ENCODE data around the gene HEPACAM. TPM values are rescaled to one million over a fixed set of nuclear protein-coding genes. Genes with fewer than 3 reads are reported as not detected.
"Not testable (repeated sequence)": the region's sequence is repeated elsewhere in the genome, so short reads cannot be mapped to it uniquely, and the experiment has no call there.

The HEPACAM gene, protein sequence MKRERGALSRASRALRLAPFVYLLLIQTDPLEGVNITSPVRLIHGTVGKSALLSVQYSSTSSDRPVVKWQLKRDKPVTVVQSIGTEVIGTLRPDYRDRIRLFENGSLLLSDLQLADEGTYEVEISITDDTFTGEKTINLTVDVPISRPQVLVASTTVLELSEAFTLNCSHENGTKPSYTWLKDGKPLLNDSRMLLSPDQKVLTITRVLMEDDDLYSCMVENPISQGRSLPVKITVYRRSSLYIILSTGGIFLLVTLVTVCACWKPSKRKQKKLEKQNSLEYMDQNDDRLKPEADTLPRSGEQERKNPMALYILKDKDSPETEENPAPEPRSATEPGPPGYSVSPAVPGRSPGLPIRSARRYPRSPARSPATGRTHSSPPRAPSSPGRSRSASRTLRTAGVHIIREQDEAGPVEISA
- polyA plus RNA-seq (ENCODE audit: low read depth in 6 of 6): not detected

DNA sequence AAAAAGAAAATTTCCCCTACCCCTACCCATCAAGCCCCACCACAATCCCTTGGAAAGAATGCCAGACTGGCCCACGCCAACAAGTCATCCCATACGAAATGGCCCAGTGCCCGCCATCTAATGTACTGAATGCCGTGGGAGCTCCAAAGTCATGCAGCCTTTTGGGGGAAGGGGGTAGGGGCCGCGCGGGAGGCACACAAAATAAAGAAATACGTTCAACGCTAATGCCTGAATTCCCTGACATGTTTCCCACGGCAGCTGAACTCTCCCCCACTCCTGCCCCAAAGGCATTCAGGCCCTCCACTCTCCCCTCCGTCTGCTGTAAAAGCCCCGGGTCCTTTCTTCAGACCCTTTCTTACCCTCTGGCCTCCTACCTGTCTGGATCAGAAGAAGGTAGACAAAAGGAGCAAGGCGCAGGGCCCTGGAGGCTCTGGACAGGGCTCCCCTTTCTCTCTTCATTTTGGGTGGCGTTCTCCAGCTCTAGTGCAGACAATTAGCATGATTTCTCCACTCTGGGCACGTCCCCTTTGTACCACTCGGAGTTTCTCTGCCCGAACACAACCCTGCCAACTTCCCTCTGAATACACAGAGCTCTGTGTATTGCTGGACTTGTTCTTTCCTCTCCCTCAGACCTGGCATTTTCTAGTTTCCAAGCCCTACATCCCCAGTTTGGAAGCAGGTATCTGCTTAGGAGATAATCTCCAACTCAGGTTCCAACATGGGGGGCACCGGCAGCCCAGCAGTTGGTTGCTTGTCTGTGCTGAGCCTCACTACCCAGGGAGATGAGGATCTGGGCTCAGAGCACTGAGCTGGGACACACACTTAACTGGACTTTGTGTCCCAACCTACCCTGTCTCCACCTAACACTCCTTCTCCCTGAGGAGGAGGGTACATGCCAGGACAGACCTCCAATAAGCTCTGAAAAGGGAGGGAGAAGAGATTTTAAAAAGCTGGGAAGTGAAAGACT is at the start of gene HEPACAM:
Gene HEPACAM, minus strand, starts transcription at position 500 of the 967 bp plus-strand sequence. Its CDS starts 41 bp downstream, at position 459.
- Mint-ChIP-seq H3K4me3 (no peak within 1 kb of the TSS), H3K36me3 (no peaks in the 10 kb centered on the region), H3K27me3 (peaks cover 11 to 32% (median 15%) of the 10 kb centered on the region in 3 donors), H3K9me3 (peaks cover 0 to 4% (median 0%) of the 10 kb centered on the region in 7 donors), H3K27ac (no peak within 1 kb of the TSS), H3K4me1 (peaks cover 0 to 2% (median 0%) of the 10 kb centered on the region in 3 donors)
- DNase-seq (no peak), ATAC-seq (ENCODE audit: low read depth in 2 of 2) (no peak)

DNA sequence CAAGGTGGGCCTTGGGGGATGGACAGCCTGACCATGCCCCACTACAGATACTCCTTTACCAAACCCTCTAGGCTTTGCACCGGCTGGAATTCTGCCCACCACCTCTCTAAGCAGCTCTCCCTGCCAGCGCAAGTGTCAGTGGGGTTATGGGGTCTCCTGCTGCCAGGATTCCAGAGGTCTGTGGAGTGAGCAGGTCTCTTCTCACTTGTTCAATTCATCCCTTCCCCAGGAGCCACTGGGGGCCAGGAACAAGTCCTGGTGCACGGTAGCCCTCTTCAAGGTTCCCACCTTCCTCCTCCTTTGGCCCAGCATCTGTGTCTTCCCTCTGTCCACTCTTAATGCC is 48.6 kb upstream of the HEPACAM start:
- Mint-ChIP-seq H3K27ac (no peak overlapping the region), H3K27me3 (no peaks in the 10 kb centered on the region), H3K9me3 (peaks cover 6 to 42% (median 39%) of the 10 kb centered on the region in 7 donors), H3K4me3 (no peak overlapping the region), H3K4me1 (no peaks in the 10 kb centered on the region), H3K36me3 (peaks cover 30 to 32% of the 10 kb centered on the region in 2 donors)
- no peak for DNase-seq
- no peak for ATAC-seq (ENCODE audit: low read depth in 2 of 2)

DNA sequence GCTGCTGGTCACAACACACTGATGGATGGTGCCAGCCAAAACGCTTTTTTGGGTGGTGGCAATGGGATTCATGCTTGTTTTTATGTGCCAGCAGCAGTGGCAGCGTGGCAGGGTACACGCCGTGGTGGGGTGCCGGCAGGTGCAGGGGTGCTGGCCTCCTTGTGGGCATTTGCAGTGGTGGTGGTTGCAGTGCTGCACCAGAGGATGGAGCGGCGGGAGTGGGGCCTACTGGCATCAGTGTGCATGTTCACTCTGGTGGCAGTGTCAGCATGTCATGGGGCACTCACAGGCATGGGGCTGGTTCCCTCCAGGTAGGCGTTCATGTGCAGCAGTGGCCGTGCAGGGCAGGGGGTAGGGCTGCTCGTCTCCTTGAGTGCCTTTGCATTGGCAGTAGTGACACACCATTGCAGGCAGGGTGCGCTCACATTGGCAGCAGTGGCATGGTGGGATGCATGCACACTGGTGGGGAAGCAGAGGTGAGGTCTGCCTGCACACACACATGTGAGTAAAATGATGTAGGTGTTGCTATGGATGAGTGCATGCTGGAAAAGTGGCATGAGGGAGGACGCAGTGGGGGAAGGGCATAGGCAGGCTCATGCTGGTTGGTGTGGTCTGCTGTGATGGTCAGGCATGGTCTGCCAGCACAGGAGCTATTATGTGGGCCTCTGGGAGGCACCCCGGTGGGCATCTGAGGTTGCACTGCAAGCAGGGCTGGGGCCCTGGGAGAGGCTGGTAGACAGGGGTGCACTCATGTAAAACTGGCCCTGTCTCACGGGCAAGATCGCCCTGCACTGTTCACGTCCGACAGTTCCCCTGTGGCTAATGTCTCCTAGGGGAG is 48.0 kb upstream of the HEPACAM start:
- Mint-ChIP-seq H3K4me3 (peak overlapping the region in 1 of 8 donors; percentile 30), H3K27me3 (no peaks in the 10 kb centered on the region), H3K9me3 (peaks cover 6 to 45% (median 44%) of the 10 kb centered on the region in 7 donors), H3K36me3 (peaks cover 30 to 38% of the 10 kb centered on the region in 2 donors), H3K27ac (no peak overlapping the region), H3K4me1 (no peaks in the 10 kb centered on the region)
- DNase-seq (no peak), ATAC-seq (ENCODE audit: low read depth in 2 of 2) (no peak)

DNA sequence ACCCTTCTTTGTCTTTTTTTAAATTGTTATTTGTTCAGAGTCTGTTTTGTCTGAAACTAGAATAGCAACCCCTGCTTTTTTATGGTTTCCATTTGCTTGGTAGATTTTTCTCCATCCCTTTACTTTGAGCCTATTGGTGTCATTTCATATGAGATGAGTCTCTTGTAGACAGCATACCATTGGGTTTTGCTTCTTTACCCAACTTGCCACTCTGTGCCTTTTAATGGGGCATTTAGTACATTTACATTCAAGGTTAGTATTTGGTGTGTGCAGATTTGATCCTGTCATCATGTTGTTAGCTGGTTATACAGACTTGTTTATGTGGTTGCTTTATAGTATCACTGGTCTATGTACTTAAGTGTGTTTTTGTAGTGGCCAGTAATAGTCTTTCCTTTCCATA is 46.2 kb upstream of the HEPACAM start:
- Mint-ChIP-seq H3K4me1 (no peaks in the 10 kb centered on the region), H3K9me3 (peaks cover 6 to 54% (median 45%) of the 10 kb centered on the region in 7 donors), H3K4me3 (peak overlapping the region in 1 of 8 donors; percentile 11), H3K27me3 (no peaks in the 10 kb centered on the region), H3K27ac (no peak overlapping the region), H3K36me3 (peaks cover 30 to 48% of the 10 kb centered on the region in 2 donors)
- no peak for DNase-seq
- no peak for ATAC-seq (ENCODE audit: low read depth in 2 of 2)

DNA sequence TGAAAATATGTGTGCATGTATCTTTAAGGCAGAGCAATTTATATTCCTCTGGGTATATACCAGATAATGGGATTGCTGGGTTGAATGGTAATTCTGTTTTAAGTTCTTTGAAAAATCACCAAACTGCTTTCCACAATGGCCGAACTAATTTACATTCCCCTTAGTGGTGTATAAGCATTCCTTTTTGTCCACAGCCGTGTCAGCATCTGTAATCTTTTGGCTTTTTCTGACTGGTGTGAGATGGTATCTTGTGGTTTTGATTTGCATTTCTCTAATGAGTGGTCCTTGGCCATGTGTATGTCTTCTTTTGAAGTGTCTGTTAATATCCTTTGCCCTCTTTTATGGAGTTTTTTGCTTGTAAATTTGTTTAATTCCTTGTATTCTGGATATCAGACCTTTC is 42.5 kb upstream of the HEPACAM start:
- Mint-ChIP-seq H3K4me1 (no peaks in the 10 kb centered on the region), H3K9me3 (peaks cover 6 to 53% (median 42%) of the 10 kb centered on the region in 7 donors), H3K36me3 (peaks cover 30 to 47% of the 10 kb centered on the region in 2 donors), H3K27ac (no peak overlapping the region), H3K27me3 (no peaks in the 10 kb centered on the region), H3K4me3 (no peak overlapping the region)
- DNase-seq (no peak), ATAC-seq (ENCODE audit: low read depth in 2 of 2) (no peak)

DNA sequence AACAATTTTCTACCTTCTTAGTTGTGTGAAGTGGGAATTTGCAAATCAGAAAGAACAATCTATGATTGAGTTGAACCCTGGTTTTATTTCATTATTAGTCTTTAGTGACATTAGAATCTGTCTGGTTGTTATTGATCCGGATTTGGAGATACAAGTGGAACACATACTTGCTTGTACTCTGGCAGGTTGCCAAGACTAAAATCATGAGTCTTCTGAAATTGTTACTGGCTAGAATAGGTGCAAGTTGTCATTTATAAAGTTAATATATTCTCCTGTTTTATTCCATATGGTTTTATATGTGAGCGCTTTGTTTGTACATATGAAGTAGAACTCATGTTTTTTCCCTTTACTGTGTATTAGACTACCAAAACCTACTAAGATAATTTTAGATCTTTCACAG is 41.2 kb upstream of the HEPACAM start:
- DNase-seq (no peak), ATAC-seq (ENCODE audit: low read depth in 2 of 2) (no peak)
- no peaks in the 10 kb centered on the region for H3K4me1 Mint-ChIP-seq
- H3K4me3 Mint-ChIP-seq: no peak overlapping the region
- H3K27me3 Mint-ChIP-seq: no peaks in the 10 kb centered on the region
- no peak overlapping the region for H3K27ac Mint-ChIP-seq
- peaks cover 0 to 40% (median 29%) of the 10 kb centered on the region in 7 donors for H3K9me3 Mint-ChIP-seq
- peaks cover 17 to 34% of the 10 kb centered on the region in 2 donors for H3K36me3 Mint-ChIP-seq

DNA sequence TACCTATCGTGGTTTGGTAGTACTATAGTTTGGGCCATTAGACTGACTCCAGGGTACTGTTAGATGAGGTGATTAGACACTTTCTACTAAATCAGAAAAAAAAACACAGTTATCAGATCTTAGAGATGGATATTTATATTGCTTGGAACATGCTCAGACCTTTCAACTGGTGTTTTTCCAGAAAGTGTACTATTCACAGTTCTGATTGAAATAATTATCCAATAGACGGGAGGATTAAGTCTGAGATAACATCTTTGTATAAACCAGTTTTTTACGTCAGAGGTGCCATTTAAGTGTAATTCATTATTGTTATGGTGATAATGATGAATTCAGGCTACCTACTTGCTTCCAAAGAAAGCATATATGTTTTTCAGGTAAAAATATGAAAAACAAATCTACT is 40.7 kb upstream of the HEPACAM start:
- ATAC-seq (ENCODE audit: low read depth in 2 of 2): no peak

DNA sequence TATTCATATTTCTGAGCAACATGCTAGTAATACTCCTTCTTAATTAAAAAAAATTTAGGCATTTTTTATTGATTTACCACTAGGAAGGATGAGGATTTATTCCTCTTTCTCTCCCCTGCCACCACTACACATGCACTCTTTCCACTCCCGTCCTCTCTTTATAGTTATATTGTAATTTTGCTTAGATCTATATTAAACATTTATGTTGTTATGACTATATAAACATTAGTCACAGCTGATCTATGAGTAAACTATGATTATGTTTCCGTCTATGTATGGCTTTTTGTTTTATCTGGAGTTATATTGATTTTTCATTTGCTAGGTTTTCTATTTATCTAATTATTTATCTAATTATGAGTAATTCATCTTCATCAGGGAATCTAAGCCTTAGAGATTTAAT is 36.0 kb upstream of the HEPACAM start:
- Mint-ChIP-seq H3K4me1 (no peaks in the 10 kb centered on the region), H3K9me3 (peaks cover 0 to 2% (median 0%) of the 10 kb centered on the region in 7 donors), H3K36me3 (no peaks in the 10 kb centered on the region), H3K27me3 (no peaks in the 10 kb centered on the region), H3K4me3 (no peak overlapping the region), H3K27ac (no peak overlapping the region)
- ATAC-seq (ENCODE audit: low read depth in 2 of 2): no peak
- DNase-seq: no peak

More for the DNA sequence above, 40.7 kb upstream of the HEPACAM start:
- DNase-seq: no peak
- peaks cover 0 to 36% (median 24%) of the 10 kb centered on the region in 7 donors for H3K9me3 Mint-ChIP-seq
- no peaks in the 10 kb centered on the region for H3K4me1 Mint-ChIP-seq
- H3K36me3 Mint-ChIP-seq: peaks cover 12 to 30% of the 10 kb centered on the region in 2 donors
- no peak overlapping the region for H3K27ac Mint-ChIP-seq
- H3K27me3 Mint-ChIP-seq: no peaks in the 10 kb centered on the region
- H3K4me3 Mint-ChIP-seq: no peak overlapping the region

DNA sequence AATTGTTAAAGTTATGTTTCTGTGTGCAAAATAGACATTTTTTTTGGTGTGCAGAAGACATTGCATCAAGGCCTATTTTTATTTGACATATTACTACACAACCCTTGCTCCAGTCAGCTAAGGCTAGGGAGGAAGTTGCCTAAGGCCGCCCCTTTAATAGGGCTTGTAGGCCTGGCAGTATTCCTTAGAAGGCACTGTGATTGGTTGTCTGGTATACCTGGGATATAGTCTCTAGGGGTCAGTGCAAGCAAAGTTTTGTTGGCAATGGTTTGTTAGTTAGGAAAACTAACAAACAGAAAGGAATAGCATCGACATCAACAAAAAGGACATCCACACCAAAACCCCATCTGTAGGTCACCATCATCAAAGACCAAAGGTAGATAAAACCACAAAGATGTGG is 35.1 kb upstream of the HEPACAM start:
- no peaks in the 10 kb centered on the region for H3K36me3 Mint-ChIP-seq
- DNase-seq (no peak), ATAC-seq (ENCODE audit: low read depth in 2 of 2) (no peak)
- peaks cover 0 to 2% (median 0%) of the 10 kb centered on the region in 7 donors for H3K9me3 Mint-ChIP-seq
- no peak overlapping the region for H3K4me3 Mint-ChIP-seq
- H3K27me3 Mint-ChIP-seq: no peaks in the 10 kb centered on the region
- no peaks in the 10 kb centered on the region for H3K4me1 Mint-ChIP-seq
- H3K27ac Mint-ChIP-seq: peak overlapping the region in 1 of 6 donors; percentile 64

DNA sequence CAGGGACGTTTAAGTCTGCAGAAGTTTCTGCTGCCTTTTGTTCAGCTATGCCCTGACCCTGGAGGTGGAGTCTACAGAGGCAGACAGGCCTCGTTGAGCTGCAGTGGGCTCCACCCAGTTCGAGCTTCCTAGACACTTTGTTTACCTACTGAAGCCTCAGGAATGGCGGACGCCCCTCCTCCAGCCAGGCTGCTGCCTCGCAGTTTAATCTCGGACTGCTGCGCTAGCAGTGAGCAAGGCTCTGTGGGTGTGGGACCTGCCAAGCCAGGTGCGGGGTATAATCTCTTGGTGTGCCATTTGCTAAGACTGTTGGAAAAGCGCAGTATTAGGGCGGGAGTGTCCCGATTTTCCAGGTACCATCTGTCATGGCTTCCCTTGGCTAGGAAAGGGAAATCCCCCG is 32.4 kb upstream of the HEPACAM start:
- not testable (repeated sequence) for H3K27me3 Mint-ChIP-seq; ATAC-seq (ENCODE audit: low read depth in 2 of 2); H3K36me3 Mint-ChIP-seq; H3K4me3 Mint-ChIP-seq; DNase-seq; H3K9me3 Mint-ChIP-seq; H3K27ac Mint-ChIP-seq; H3K4me1 Mint-ChIP-seq

DNA sequence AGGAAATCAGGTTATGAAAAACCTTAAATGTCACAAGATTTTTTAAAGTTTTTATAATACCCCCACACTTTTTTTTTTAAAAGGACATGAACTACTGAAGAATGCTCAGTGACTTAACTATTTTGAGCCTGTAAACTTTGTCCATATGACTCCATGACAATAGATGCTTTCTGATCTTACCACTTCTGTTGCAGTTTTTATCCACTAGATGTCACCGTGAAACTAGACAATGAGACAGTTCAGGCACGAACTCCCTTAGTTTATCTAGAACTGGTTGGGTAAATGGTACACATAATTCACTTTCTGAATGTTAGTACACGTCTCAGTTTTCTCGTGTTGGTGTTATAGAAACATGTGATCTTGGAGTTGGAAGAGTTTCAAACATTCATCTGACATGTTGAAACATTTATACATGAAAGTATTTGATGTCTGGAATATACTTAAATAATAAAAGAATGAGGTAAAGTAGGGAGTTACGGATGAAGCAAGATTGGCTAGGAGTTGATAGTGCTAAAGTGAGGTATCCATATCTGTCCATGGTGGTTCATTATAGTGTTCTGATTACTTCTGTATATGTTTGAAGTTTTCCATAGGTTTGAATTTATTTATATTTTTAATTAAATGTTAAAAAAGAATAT is 26.2 kb upstream of the HEPACAM start:
- DNase-seq (peak; percentile 46), ATAC-seq (ENCODE audit: low read depth in 2 of 2) (peak; percentile 79 to 84)
- Mint-ChIP-seq H3K4me1 (no peaks in the 10 kb centered on the region), H3K4me3 (no peak overlapping the region), H3K36me3 (no peaks in the 10 kb centered on the region), H3K27ac (no peak overlapping the region), H3K27me3 (no peaks in the 10 kb centered on the region), H3K9me3 (peaks cover 0 to 4% (median 0%) of the 10 kb centered on the region in 7 donors)

DNA sequence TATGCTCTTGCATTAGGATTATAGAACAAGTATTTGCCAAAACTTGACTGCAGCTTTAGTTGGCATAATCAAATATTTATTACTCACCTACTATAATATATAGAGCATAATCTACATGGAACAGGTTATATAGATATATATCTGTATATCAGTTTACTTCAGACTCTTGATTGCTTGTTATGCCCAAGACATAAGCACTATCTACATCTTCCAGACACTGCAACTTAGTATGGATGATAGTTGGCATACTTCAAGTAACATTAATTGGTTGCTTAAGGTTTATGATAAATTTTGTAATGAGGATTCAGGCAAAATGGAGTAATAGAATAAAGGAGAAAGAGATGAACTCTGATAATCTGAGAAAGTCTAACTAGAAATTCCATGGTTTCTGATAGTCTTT is 19.2 kb upstream of the HEPACAM start:
- H3K27me3 Mint-ChIP-seq: no peaks in the 10 kb centered on the region
- no peaks in the 10 kb centered on the region for H3K9me3 Mint-ChIP-seq
- H3K27ac Mint-ChIP-seq: no peak overlapping the region
- H3K4me1 Mint-ChIP-seq: no peaks in the 10 kb centered on the region
- no peak overlapping the region for H3K4me3 Mint-ChIP-seq
- DNase-seq: no peak
- ATAC-seq (ENCODE audit: low read depth in 2 of 2): no peak
- H3K36me3 Mint-ChIP-seq: no peaks in the 10 kb centered on the region

Measured in naive B cell (primary cell).